ENCODE measurements around the gene RPL5.

The RPL5 gene

DNA sequence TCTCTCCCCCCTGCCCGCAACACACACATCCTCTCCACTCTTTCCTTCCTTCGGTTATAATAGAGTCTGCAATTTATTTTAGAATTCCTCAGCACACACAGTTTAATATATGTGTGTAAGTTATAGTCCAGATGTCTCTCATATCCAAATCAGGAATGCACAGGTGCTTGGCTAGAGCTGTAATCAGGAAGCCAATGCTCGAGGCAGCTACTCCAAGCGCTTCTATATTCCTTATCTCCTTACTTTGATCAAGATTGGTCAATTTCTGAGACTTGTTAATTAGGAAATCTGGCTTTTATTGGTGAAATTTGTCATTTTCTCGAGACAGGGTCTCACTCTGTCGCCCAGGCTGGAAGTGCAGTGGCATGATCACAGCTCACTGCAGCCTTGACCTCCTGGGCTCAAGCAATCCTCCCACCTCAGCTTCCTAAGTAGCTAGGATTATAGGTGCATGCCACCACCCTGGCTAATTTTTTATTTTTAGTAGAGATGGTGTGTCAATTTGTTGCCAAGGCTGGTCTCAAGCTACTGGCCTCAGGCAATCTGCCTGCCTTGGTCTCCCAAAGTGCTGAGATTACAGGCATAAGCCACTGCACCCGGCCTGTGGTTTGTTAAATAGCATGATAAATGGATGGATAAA, 27.7 kb downstream of the RPL5 start:
- Mint-ChIP-seq H3K4me1 (peaks cover 10% of the 10 kb centered on the region), H3K27ac (peak overlapping the region; percentile 3), H3K36me3 (peaks cover 38% of the 10 kb centered on the region), H3K27me3 (no peaks in the 10 kb centered on the region), H3K9me3 (no peaks in the 10 kb centered on the region), H3K4me3 (peak overlapping the region; percentile 0)
- no peak for ATAC-seq

DNA sequence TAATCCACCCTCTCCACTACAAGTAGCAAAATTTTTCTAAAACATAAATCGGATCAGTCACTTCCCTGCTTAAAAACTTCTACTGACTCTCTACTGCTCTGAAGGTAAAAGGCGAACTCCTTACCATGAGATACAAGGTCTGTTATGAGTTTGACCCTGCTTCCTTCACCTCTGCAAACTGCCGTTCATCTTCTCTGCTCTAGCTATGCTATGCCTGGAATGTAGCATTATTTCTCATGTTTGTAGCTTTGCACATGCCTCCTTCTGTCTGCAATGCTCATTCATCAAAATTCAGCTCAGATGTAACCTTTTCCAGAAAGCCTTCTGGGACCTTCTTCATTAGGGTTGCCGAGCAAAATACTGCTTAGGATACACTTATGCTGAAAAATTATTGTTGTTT, 30.8 kb downstream of the RPL5 start:
- H3K4me1 Mint-ChIP-seq: peaks cover 19% of the 10 kb centered on the region
- H3K4me3 Mint-ChIP-seq: no peak overlapping the region
- H3K9me3 Mint-ChIP-seq: no peaks in the 10 kb centered on the region
- H3K36me3 Mint-ChIP-seq: peaks cover 26% of the 10 kb centered on the region
- ATAC-seq: no peak
- H3K27me3 Mint-ChIP-seq: no peaks in the 10 kb centered on the region
- peak overlapping the region; percentile 50 for H3K27ac Mint-ChIP-seq

DNA sequence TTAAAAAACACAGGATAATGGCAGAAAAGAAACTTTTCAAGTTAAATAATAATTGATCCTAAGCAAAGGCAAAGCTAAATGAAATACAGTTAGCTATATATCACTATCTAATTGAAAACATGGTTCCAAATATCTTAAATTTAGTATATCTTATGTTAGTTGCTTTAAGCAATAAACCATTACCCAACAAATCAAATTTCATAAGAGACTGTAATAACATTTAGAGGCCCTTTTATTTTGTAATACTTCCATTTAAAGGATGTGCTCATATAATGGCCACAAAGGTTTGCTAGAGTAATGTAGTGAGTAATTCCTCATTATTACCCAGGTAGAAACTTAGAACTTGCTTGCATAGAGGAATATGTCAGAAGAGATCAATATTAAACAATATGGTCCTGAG, 32.3 kb downstream of the RPL5 start:
- no peak for ATAC-seq
- peak overlapping the region; percentile 22 for H3K27ac Mint-ChIP-seq

DNA sequence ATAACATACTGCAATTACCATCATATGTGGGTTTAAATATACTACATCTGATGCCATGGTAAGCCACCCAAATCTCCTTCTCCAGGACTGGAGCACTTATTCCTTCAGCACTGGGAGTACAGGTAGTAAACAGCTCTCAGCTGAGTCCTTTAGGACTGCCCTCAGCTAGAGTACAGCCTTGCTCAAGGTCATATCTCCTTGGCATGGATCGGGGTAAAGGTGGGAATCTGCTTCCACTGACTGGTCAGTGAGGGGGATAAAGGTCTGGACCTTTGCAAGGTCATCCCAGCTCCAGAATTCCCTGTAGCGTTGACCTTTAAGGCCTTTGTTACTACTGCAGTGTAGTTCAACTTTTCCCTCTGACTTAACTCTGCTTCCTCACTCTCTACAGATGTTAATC, 38.8 kb downstream of the RPL5 start:
- Mint-ChIP-seq H3K27ac (no peak overlapping the region), H3K9me3 (no peaks in the 10 kb centered on the region), H3K27me3 (no peaks in the 10 kb centered on the region), H3K4me1 (peaks cover 22% of the 10 kb centered on the region), H3K36me3 (peaks cover 55% of the 10 kb centered on the region), H3K4me3 (no peak overlapping the region)
- no peak for ATAC-seq

More for the DNA sequence above, 32.3 kb downstream of the RPL5 start:
- Mint-ChIP-seq H3K4me1 (peaks cover 18% of the 10 kb centered on the region), H3K4me3 (no peak overlapping the region), H3K9me3 (no peaks in the 10 kb centered on the region), H3K27me3 (no peaks in the 10 kb centered on the region), H3K36me3 (peaks cover 26% of the 10 kb centered on the region)

DNA sequence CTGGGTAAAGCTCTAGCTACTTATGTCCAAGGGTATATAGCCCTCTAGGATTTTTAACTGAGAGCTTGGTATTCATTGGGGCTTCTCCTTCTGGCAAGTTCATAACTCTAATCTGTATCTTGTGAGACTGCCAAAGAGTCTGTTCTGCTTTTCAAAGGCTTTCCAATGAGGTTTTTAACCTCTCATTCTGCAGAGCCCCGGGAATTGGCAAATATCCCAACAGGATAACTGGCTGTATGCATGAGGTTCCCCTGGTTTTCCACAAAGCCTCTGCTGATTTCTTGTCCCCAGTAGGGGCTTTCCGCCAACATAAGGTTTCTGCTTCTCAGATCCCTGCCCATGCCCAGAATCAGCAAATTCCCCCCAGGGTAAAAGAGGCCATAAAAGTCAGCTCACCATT, 40.9 kb downstream of the RPL5 start:
- no peaks in the 10 kb centered on the region for H3K9me3 Mint-ChIP-seq
- peaks cover 42% of the 10 kb centered on the region for H3K36me3 Mint-ChIP-seq
- no peak overlapping the region for H3K27ac Mint-ChIP-seq

DNA sequence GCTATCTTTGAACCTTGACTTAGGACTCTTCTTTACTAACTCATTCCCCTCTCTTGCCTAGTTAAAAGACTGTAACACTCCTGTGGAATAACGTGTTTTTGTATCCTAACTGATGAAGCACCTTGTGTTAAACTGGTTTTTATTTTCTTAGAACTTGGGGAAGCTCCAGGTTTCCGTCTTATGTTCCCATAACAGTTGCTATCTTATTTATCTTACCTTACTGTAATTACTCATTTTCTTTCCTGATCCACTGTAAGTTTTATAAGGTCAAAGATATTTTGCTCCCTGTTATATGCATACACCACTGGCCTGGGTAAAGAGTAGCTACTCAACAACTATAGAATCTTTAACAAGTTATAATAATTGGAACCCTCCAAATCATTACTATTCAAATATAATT, 43.1 kb downstream of the RPL5 start:
- Mint-ChIP-seq H3K9me3 (no peaks in the 10 kb centered on the region), H3K27ac (no peak overlapping the region), H3K36me3 (peaks cover 38% of the 10 kb centered on the region), H3K27me3 (no peaks in the 10 kb centered on the region), H3K4me1 (peaks cover 22% of the 10 kb centered on the region), H3K4me3 (no peak overlapping the region)
- no peak for ATAC-seq

More for the DNA sequence above, 40.9 kb downstream of the RPL5 start:
- ATAC-seq: no peak
- H3K27me3 Mint-ChIP-seq: no peaks in the 10 kb centered on the region
- H3K4me1 Mint-ChIP-seq: peaks cover 18% of the 10 kb centered on the region
- no peak overlapping the region for H3K4me3 Mint-ChIP-seq

DNA sequence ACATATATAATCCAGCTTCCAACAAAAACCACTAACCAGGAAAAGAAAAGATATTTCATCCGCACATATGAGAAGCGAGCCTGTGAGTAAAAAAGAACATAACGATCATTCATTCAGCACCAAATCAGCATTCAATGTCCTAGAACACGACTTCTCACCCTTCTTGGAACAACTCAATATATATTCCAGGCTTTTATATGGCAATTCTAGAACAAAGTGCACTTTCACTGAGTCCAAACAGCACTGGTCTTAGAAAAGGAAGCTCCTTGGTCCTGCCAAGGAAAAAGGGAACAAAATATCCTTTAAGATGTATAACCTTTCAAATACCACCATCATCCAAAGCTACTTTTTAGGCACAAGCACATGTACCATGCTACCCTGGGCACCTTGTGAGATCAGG, 44.5 kb downstream of the RPL5 start:
- Mint-ChIP-seq H3K4me1 (peaks cover 14% of the 10 kb centered on the region), H3K27me3 (no peaks in the 10 kb centered on the region), H3K9me3 (no peaks in the 10 kb centered on the region), H3K27ac (no peak overlapping the region), H3K36me3 (peaks cover 26% of the 10 kb centered on the region), H3K4me3 (no peak overlapping the region)
- ATAC-seq: no peak

DNA sequence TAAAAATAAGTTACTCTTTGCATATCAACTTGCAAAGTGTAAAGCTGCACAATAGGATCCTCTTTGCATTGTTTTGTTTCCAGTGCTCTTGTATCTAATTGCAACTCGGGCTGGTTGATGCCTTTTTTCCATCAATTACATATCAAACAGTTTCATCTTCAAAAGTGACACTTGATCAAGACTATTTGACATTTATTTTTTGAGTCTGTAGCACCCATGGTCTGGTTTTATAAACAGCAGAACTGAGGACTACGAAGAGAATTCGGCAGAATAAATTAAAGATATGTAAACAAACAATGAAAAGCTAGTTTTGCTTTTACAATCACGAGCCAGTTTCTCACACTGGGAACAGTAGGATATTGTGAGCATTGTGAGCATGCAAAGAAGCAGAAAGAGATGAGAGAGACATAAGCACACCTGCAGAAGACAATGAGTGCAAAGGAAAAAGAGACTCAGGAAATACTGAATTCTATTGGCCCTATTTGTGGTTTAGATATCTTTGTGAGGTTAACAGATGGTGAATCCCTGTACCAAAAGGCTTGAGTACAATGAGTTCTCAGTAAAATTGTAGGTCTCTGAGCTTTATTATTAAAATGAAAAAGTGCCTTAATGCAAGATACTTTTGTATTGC, 45.4 kb downstream of the RPL5 start:
- Mint-ChIP-seq H3K4me3 (no peak overlapping the region), H3K4me1 (peaks cover 16% of the 10 kb centered on the region), H3K36me3 (peaks cover 25% of the 10 kb centered on the region), H3K27ac (peak overlapping the region; percentile 22), H3K9me3 (no peaks in the 10 kb centered on the region), H3K27me3 (no peaks in the 10 kb centered on the region)
- ATAC-seq: no peak

DNA sequence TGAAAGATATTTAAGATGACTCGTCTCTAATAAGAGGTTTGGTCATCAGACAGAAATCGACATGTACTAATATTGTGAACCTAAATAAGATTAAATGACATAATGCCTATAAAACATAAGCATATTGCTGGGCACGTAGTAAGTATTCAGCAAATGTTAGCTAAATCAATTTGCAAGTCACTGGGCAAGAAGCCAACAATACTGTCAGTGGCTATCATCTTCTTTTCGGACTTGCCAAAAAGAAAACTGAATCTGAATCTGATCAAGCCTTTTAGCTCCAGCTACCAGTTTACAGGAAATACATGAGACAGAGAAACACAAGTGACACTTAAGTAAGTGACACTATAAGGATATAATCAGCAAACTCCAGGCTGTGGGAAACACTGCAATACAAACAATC, 46.0 kb downstream of the RPL5 start:
- H3K36me3 Mint-ChIP-seq: peaks cover 26% of the 10 kb centered on the region
- H3K9me3 Mint-ChIP-seq: no peaks in the 10 kb centered on the region
- no peaks in the 10 kb centered on the region for H3K27me3 Mint-ChIP-seq
- ATAC-seq: no peak
- H3K4me3 Mint-ChIP-seq: no peak overlapping the region
- H3K27ac Mint-ChIP-seq: peak overlapping the region; percentile 22
- peaks cover 20% of the 10 kb centered on the region for H3K4me1 Mint-ChIP-seq

DNA sequence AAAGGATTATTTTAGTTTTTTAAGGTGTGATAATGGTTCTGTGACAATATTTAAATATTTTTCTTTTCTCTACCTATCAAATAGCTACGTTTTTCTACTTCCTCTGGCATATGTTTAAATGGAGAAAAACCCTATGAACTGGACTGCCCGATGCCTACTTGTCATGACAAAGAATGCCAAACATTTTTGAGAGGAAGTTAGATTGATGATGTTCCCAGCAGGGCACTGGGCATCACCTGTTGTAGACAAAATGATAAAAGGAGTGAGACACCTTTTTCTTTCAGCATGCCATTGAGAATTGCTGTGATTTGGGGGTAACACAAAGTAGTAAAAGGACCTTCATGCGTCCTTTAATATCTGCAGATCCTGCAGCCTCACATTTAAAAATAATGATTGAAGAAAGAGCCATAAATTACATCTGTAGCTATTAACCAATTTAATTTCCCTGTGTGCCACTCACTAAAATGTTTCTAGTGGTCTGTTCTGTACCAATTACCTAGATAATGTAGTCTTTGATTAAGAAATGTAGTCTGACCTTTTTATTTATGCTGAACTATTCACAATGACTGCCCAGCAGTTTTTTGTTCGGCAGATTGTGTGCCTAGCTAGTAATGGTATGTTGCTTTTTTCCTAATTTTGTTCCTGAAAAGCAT, 47.6 kb downstream of the RPL5 start:
- Mint-ChIP-seq H3K9me3 (no peaks in the 10 kb centered on the region), H3K4me3 (no peak overlapping the region), H3K36me3 (peaks cover 30% of the 10 kb centered on the region), H3K4me1 (peaks cover 37% of the 10 kb centered on the region), H3K27me3 (no peaks in the 10 kb centered on the region), H3K27ac (no peak overlapping the region)
- ATAC-seq: no peak

DNA sequence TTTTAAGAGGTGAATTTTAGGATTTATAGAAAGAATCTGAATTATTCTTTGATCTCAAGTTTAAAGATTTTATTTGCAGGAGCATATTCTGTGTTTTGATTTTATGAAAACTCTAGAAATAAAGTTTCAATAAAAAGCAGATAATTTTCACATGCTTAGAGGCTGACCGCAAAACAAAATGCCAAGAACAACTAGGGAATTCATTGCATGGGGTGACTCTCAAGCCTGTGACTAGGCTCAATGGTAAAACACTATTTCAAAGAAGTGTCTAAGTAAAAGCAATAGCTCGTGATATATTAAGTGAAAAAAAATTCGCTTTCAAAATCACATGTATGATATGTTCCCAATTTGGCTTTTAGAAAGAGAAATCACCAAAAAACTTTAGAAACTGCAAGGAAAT, 49.6 kb downstream of the RPL5 start:
- ATAC-seq: no peak
- H3K4me1 Mint-ChIP-seq: peaks cover 38% of the 10 kb centered on the region
- H3K9me3 Mint-ChIP-seq: no peaks in the 10 kb centered on the region
- H3K4me3 Mint-ChIP-seq: no peak overlapping the region
- peaks cover 19% of the 10 kb centered on the region for H3K36me3 Mint-ChIP-seq
- H3K27ac Mint-ChIP-seq: no peak overlapping the region
- H3K27me3 Mint-ChIP-seq: no peaks in the 10 kb centered on the region

DNA sequence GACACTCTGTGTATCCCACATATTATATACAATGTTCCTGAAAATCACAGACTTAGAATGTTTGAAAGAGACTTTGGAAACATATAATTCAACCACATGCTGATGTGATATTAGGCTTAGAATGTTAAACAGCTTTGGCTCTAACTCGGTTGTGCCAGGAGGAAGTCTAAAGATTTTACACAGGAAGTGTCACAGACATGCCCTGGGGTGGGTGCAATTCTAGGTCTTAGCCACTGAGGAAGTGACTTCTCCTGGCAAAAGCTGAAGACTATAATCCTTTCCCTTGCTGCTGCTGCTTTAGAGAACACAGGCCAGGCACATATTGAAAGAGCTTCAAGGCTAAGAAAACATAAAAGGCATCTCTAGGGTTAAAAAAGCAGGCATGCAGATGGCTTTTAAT, 51.0 kb downstream of the RPL5 start:
- ATAC-seq: peak; percentile 57
- H3K4me3 Mint-ChIP-seq: no peak overlapping the region
- H3K27ac Mint-ChIP-seq: peak overlapping the region; percentile 53
- no peaks in the 10 kb centered on the region for H3K27me3 Mint-ChIP-seq
- H3K36me3 Mint-ChIP-seq: peaks cover 23% of the 10 kb centered on the region
- H3K9me3 Mint-ChIP-seq: no peaks in the 10 kb centered on the region
- H3K4me1 Mint-ChIP-seq: peaks cover 38% of the 10 kb centered on the region

DNA sequence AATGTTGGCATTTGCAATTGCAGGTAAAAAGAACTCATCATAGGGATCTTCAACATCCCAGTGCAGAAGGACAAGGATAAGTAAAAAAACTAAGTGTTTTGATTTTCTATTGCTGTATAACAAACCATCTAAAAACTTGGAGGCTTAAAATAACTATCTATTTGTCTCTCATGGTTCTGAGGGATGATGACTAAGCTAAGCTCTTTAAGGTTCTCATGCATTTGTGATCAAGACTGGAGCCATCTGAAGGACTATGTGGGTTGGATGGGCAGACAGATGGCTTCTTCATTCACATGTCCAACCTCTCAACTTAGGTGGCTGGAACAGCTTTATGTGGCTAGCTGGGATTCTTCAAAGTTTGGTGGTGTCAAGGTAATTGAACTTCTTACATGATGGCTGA, 51.5 kb downstream of the RPL5 start:
- ATAC-seq: no peak
- H3K9me3 Mint-ChIP-seq: no peaks in the 10 kb centered on the region
- no peak overlapping the region for H3K4me3 Mint-ChIP-seq
- peak overlapping the region; percentile 53 for H3K27ac Mint-ChIP-seq
- no peaks in the 10 kb centered on the region for H3K27me3 Mint-ChIP-seq
- H3K36me3 Mint-ChIP-seq: peaks cover 23% of the 10 kb centered on the region
- peaks cover 38% of the 10 kb centered on the region for H3K4me1 Mint-ChIP-seq

DNA sequence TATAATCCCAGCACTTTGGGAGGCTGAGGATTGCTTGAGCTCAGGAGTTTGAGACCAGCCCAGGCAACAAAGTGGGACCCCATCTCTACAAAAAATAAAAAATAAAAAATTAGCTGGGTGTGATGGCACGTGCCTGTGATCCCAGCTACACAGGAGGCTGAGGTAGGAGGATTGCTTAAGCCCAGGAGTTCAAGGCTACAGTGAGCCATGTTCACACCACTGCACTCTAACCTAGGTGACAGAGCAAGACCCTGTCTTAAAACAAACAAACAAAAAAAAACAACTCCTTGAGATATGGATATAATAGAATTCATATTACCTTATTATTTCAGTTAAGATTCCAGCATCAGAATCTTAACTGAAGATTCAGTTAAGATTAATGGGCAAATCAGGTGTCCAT, 52.4 kb downstream of the RPL5 start:
- Mint-ChIP-seq H3K9me3 (no peaks in the 10 kb centered on the region), H3K27ac (peak overlapping the region; percentile 53), H3K4me1 (peaks cover 46% of the 10 kb centered on the region), H3K27me3 (no peaks in the 10 kb centered on the region), H3K36me3 (peaks cover 29% of the 10 kb centered on the region), H3K4me3 (no peak overlapping the region)
- ATAC-seq: no peak

DNA sequence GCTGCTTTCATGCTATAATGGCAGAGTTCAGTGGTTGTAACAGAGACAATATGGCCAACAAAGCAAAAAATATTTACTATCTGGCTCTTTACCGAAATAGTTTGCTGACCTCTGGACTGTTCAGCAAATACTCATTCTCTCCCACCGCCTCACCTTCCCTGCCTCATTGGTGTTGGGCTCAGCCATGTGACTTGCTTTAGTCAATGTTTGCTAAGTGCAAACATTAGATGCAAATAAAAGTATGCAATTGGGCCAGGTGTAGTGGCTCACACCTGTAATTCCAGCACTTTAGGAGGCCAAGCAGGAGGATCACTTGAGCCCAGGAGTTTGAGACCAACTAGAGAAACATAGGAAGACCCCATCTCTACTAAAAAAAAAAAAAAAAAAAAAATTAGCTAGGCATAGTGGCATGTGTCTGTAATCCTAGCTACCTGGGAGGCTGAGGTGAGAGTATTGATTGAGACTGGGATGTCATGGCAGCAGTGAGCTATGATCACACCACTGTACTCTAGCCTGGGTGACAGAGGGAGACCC, 55.1 kb downstream of the RPL5 start:
- Mint-ChIP-seq H3K36me3 (peaks cover 37% of the 10 kb centered on the region), H3K4me1 (peaks cover 46% of the 10 kb centered on the region), H3K9me3 (no peaks in the 10 kb centered on the region), H3K4me3 (no peak overlapping the region), H3K27ac (peak overlapping the region; percentile 7), H3K27me3 (no peaks in the 10 kb centered on the region)
- ATAC-seq: no peak

DNA sequence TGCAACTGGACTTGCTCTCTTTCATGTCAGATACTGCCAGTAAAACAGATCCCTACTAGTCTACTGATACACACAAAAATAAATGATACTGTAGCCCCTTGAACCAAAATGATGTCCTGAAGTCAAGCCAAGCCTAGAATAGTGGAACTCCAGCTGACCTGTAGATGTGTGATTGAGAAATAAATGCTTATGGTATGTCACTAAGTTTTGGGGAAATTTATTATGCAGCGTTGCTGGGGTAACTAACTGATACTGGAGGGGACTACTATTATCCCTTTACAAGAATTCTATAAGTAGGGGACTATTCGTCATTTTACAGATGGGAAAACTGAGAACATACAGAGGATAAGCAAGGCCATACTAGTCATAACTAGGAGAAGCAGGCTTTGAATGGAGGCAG, 55.6 kb downstream of the RPL5 start:
- peaks cover 38% of the 10 kb centered on the region for H3K36me3 Mint-ChIP-seq

More for the DNA sequence above, 55.6 kb downstream of the RPL5 start:
- Mint-ChIP-seq H3K4me1 (peaks cover 42% of the 10 kb centered on the region), H3K27me3 (no peaks in the 10 kb centered on the region), H3K4me3 (no peak overlapping the region), H3K9me3 (no peaks in the 10 kb centered on the region), H3K27ac (peak overlapping the region; percentile 7)
- no peak for ATAC-seq
